Prostate gland (tissue), 2 donors: ENCODE measurements around the gene CCDC192.

Source experiments
- POLR2A ChIP-seq: fragments of 450-650 bp; IDR thresholded peaks from one replicate; pipeline ENCODE4 v1.6.1; 2016; ENCODE audit warnings: antibody characterized with exemption, mild to moderate bottlenecking
- POLR2AphosphoS5 ChIP-seq: sonication (generic); formaldehyde crosslinking; IDR thresholded peaks from one replicate; pipeline ENCODE4 v1.6.1; 2017; ENCODE audit warnings: antibody characterized with exemption
- TF ChIP-seq, protein P1 (sequence below), 4 experiments: fragments of 200-600 bp in 2 of 4; fragments of 450-650 bp in 2 of 4; sonication (generic) in 2 of 4; IDR thresholded peaks; 1 replicate in 3 of 4; 2 replicates in 1 of 4; pipeline ENCODE4 v1.5.1; 2016 to 2019; ENCODE audit warnings: antibody characterized with exemption in 4 of 4, mild to moderate bottlenecking in 2 of 4, moderate library complexity in 2 of 4

DNA sequence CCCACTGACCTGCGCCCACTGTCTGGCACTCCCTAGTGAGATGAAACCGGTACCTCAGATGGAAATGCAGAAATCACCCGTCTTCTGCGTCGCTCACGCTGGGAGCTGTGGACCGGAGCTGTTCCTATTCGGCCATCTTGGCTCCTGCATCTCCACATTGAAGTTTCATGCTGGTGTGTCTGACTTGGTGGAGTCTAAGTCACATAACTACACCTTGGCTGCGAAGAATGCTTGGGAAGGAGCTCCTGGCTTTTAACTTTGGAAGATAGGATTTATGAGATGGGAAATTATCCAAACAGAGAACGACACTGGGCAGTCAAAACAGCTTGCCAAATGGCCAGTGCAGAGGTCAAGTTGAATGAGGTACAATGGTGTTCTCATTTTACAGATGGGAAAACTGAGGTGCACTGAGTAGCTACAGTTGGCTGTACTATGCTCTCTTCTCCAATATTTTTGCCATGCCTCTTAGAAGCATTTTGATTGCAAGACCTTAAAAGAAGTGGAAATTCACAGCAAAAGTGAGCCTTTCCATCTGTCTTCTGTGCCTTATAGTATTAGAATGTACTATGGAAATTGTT, 36.7 kb downstream of the CCDC192 start:
- TF ChIP-seq, protein P1, sequence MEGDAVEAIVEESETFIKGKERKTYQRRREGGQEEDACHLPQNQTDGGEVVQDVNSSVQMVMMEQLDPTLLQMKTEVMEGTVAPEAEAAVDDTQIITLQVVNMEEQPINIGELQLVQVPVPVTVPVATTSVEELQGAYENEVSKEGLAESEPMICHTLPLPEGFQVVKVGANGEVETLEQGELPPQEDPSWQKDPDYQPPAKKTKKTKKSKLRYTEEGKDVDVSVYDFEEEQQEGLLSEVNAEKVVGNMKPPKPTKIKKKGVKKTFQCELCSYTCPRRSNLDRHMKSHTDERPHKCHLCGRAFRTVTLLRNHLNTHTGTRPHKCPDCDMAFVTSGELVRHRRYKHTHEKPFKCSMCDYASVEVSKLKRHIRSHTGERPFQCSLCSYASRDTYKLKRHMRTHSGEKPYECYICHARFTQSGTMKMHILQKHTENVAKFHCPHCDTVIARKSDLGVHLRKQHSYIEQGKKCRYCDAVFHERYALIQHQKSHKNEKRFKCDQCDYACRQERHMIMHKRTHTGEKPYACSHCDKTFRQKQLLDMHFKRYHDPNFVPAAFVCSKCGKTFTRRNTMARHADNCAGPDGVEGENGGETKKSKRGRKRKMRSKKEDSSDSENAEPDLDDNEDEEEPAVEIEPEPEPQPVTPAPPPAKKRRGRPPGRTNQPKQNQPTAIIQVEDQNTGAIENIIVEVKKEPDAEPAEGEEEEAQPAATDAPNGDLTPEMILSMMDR (IDR thresholded peaks at IDR 0.05) = no peak
- TF ChIP-seq POLR2A (no peak), POLR2AphosphoS5 (no peak)
